Endodermal cell (in vitro differentiated cells): ENCODE measurements around the gene TMEM175. TPM values are rescaled to one million over a fixed set of nuclear protein-coding genes. Genes with fewer than 3 reads are reported as not detected.
"Not testable (repeated sequence)": the region's sequence is repeated elsewhere in the genome, so short reads cannot be mapped to it uniquely, and the experiment has no call there.

ENCODE experiments used
- DNase-seq: peaks from one replicate; pipeline ENCODE4 v3.0.0-alpha.2; 2017
- H3K27ac ChIP-seq: 2 replicates; pipeline ENCODE4 v1.5.1; 2013; ENCODE audit warnings: mild to moderate bottlenecking, low read depth, low read length, moderate library complexity
- H3K27me3 ChIP-seq: 2 replicates; pipeline ENCODE4 v1.6.1; 2013; ENCODE audit warnings: mild to moderate bottlenecking, low read length, moderate library complexity; ENCODE audit not compliant: insufficient read depth, control insufficient read depth, poor library complexity, severe bottlenecking
- H3K36me3 ChIP-seq: 2 replicates; pipeline ENCODE4 v1.7.0; 2013; ENCODE audit warnings: mild to moderate bottlenecking, low read length, moderate library complexity; ENCODE audit not compliant: control insufficient read depth, insufficient read depth
- H3K4me1 ChIP-seq: one replicate; pipeline ENCODE4 v1.7.0; 2013; ENCODE audit warnings: low read length; ENCODE audit not compliant: control insufficient read depth, insufficient read depth
- H3K4me3 ChIP-seq: 2 replicates; pipeline ENCODE4 v1.5.1; 2013; ENCODE audit warnings: mild to moderate bottlenecking, low read length, moderate library complexity
- H3K9ac ChIP-seq: 2 replicates; pipeline ENCODE4 v1.6.1; 2013; ENCODE audit warnings: mild to moderate bottlenecking, low read length, moderate library complexity; ENCODE audit not compliant: poor library complexity, severe bottlenecking; ENCODE audit errors: extremely low read depth
- H3K9me3 ChIP-seq: 2 replicates; pipeline ENCODE4 v1.6.1; 2013; ENCODE audit warnings: mild to moderate bottlenecking, low read length, moderate library complexity; ENCODE audit not compliant: control insufficient read depth
- H3K27ac Mint-ChIP-seq: 2 replicates; pipeline ENCODE4 v1.8.0; 2020; ENCODE audit warnings: mixed read lengths
- H3K27me3 Mint-ChIP-seq: 2 replicates; pipeline ENCODE4 v1.8.0; 2021; ENCODE audit warnings: mild to moderate bottlenecking, mixed read lengths; ENCODE audit not compliant: insufficient read depth
- H3K36me3 Mint-ChIP-seq: 2 replicates; pipeline ENCODE4 v1.8.0; 2020; ENCODE audit warnings: low read depth, mixed read lengths
- H3K4me1 Mint-ChIP-seq: 2 replicates; pipeline ENCODE4 v1.8.0; 2020; ENCODE audit warnings: mixed read lengths
- H3K4me3 Mint-ChIP-seq: 2 replicates; pipeline ENCODE4 v1.8.0; 2020; ENCODE audit warnings: mild to moderate bottlenecking, moderate library complexity, mixed read lengths
- H3K9me3 Mint-ChIP-seq: 2 replicates; pipeline ENCODE4 v1.8.0; 2020; ENCODE audit warnings: mild to moderate bottlenecking, mixed read lengths
- WGBS, 2 experiments: methylation state at CpG; one replicate each; pipeline versions ENCODE4 v1.1.5 to v1.1.7; 2013; ENCODE audit warnings: missing lambda C conversion rate in 2 of 2, mixed read lengths in 1 of 2; ENCODE audit not compliant: insufficient coverage in 1 of 2, insufficient read length in 1 of 2; 5-methylcytosine and 5-hydroxymethylcytosine counted together
- total RNA-seq, 2 donors: library from RNA; stranded (reverse); fragmentation: NEBNext Ultra II Directional in 1 of 2; extraction: Animal tissue kit (Norgen Biotek cat#: 25700) in 1 of 2; gene quantifications; 2 replicates in 1 of 2; 3 replicates in 1 of 2; pipeline ENCODE4 v1.2.1, GENCODE V29; 2021
- TF ChIP-seq, protein P1 (sequence below): fragments of 200-600 bp; sonication (generic); conservative IDR thresholded peaks from 2 replicates; pipeline ENCODE4 v1.5.0; 2021; ENCODE audit warnings: antibody characterized with exemption, mild to moderate bottlenecking

Gene TMEM175
- total RNA-seq, 2 donors from 2014 or later = 15.9 to 23.0 TPM

- Histone ChIP-seq H3K36me3 (peaks cover 13% of the 10 kb centered on the region), H3K4me1 (no peaks in the 10 kb centered on the region), H3K4me3 (no peak overlapping the region), H3K9me3 (peaks cover 3% of the 10 kb centered on the region), H3K27me3 (no peaks in the 10 kb centered on the region), H3K9ac (no peak overlapping the region), H3K27ac (no peak overlapping the region)
- Mint-ChIP-seq H3K4me3 (no peak overlapping the region), H3K27ac (peak overlapping the region; percentile 65), H3K9me3 (no peaks in the 10 kb centered on the region), H3K36me3 (peaks cover 15% of the 10 kb centered on the region), H3K27me3 (no peaks in the 10 kb centered on the region), H3K4me1 (peaks cover 10% of the 10 kb centered on the region)
- peak; percentile 61 for DNase-seq
- TF ChIP-seq, protein P1, sequence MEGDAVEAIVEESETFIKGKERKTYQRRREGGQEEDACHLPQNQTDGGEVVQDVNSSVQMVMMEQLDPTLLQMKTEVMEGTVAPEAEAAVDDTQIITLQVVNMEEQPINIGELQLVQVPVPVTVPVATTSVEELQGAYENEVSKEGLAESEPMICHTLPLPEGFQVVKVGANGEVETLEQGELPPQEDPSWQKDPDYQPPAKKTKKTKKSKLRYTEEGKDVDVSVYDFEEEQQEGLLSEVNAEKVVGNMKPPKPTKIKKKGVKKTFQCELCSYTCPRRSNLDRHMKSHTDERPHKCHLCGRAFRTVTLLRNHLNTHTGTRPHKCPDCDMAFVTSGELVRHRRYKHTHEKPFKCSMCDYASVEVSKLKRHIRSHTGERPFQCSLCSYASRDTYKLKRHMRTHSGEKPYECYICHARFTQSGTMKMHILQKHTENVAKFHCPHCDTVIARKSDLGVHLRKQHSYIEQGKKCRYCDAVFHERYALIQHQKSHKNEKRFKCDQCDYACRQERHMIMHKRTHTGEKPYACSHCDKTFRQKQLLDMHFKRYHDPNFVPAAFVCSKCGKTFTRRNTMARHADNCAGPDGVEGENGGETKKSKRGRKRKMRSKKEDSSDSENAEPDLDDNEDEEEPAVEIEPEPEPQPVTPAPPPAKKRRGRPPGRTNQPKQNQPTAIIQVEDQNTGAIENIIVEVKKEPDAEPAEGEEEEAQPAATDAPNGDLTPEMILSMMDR = no peak
- 72 to 74% methylated on average over 8 of the region's 8 CpGs for WGBS, 2 experiments
Measured at GRCh38 chr4:915595-915994, 16.7 kb upstream of the TMEM175 start.

DNA sequence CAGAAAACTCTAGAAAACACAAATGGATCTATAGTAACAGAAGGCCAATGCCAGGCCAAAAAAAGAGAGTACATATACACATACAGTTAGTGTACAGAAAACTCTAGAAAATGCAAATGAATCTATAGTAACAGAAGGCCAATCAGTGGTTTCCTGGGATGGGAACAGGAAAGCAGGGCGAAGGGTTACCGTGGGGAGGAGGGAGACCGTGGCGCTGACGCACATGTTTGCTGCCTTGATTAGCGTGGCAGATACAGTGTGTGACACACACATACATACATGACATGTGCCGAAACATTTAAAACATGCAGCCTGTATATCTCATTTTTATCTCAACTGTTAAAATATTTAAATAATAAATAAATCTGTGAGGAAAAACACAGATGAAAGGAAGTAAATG lies 14.8 kb upstream of the TMEM175 start:
- TF ChIP-seq, protein P1 = no peak
- no peaks in the 10 kb centered on the region for H3K27me3 Mint-ChIP-seq
- Histone ChIP-seq H3K27me3 (no peaks in the 10 kb centered on the region), H3K4me1 (no peaks in the 10 kb centered on the region), H3K27ac (no peak overlapping the region), H3K9ac (no peak overlapping the region), H3K4me3 (no peak overlapping the region), H3K36me3 (peaks cover 7% of the 10 kb centered on the region), H3K9me3 (peaks cover 3% of the 10 kb centered on the region)
- 93% methylated on average over 7 of the region's 7 CpGs; no CpG with 5 or more reads in 1 of the 2 experiments for WGBS, 2 experiments
- DNase-seq = no peak
- H3K4me3 Mint-ChIP-seq = no peak overlapping the region
- H3K4me1 Mint-ChIP-seq = peaks cover 10% of the 10 kb centered on the region
- no peaks in the 10 kb centered on the region for H3K9me3 Mint-ChIP-seq
- H3K36me3 Mint-ChIP-seq = peaks cover 9% of the 10 kb centered on the region
- H3K27ac Mint-ChIP-seq = no peak overlapping the region

DNA sequence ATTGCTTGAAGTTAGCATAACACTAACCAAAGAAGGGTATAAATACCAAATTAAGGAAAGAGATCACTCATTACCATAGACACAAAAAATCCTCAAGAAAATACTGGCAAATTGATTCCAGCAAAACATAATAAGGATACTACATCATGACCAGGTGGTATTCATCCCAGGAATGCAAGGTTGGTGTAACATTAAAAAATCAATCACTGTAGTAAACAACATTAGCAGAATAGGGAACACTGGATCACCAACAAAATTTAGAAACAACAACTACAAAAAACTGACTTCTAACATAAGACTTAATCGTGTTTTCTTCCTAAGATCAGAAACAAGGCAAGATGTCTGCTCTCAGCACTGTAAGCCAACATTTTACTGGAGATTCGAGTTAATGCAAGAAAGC lies 14.3 kb upstream of the TMEM175 start:
- Mint-ChIP-seq H3K36me3 (peaks cover 12% of the 10 kb centered on the region), H3K9me3 (no peaks in the 10 kb centered on the region), H3K27ac (no peak overlapping the region), H3K27me3 (no peaks in the 10 kb centered on the region), H3K4me1 (peaks cover 10% of the 10 kb centered on the region), H3K4me3 (no peak overlapping the region)
- Histone ChIP-seq H3K9me3 (peaks cover 3% of the 10 kb centered on the region), H3K9ac (no peak overlapping the region), H3K4me1 (no peaks in the 10 kb centered on the region), H3K27me3 (no peaks in the 10 kb centered on the region), H3K36me3 (peaks cover 5% of the 10 kb centered on the region), H3K27ac (no peak overlapping the region), H3K4me3 (no peak overlapping the region)
- TF ChIP-seq, protein P1 = no peak
- 83 to 97% methylated on average over 2 of the region's 2 CpGs for WGBS, 2 experiments
- DNase-seq = no peak

DNA sequence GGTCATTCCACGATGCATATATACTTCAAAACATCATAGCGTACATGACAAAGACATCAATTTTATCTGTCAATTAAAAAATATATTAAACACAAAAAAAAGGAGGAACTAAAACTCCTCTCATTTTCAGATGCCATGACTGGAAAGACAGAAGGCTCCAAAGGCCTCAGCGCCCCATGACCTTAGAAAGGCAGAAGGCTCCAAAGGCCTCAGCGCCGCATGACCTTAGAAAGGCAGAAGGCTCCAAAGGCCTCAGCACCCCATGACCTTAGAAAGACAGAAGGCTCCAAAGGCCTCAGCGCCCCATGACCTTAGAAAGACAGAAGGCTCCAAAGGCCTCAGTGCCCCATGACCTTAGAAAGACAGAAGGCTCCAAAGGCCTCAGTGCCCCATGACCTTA lies 13.7 kb upstream of the TMEM175 start:
- not testable (repeated sequence) for H3K9me3 ChIP-seq, H3K4me1 ChIP-seq, H3K27me3 Mint-ChIP-seq, H3K27me3 ChIP-seq, H3K4me3 ChIP-seq, DNase-seq, H3K4me1 Mint-ChIP-seq, H3K9ac ChIP-seq, H3K4me3 Mint-ChIP-seq, H3K27ac ChIP-seq, H3K27ac Mint-ChIP-seq, H3K9me3 Mint-ChIP-seq, H3K36me3 ChIP-seq
- 83 to 100% methylated on average over 4 to 6 of the region's 6 CpGs for WGBS, 2 experiments
- peaks cover 13% of the 10 kb centered on the region for H3K36me3 Mint-ChIP-seq

GRCh38 chr4:919004-919680 lies 13.1 kb upstream of the TMEM175 start:
- peak; percentile 36 for DNase-seq
- H3K9me3 Mint-ChIP-seq, H3K4me3 Mint-ChIP-seq, H3K4me3 ChIP-seq, H3K9me3 ChIP-seq, H3K9ac ChIP-seq, H3K4me1 Mint-ChIP-seq, H3K27ac ChIP-seq, H3K4me1 ChIP-seq, H3K27me3 ChIP-seq, H3K27me3 Mint-ChIP-seq, H3K36me3 ChIP-seq: not testable (repeated sequence)
- Mint-ChIP-seq H3K27ac (peak overlapping the region; percentile 25), H3K36me3 (peaks cover 13% of the 10 kb centered on the region)
- WGBS, 2 experiments = 88 to 89% methylated on average over 11 to 15 of the region's 15 CpGs
